ENCODE measurements around the gene ADORA2B. TPM values are rescaled to one million over a fixed set of nuclear protein-coding genes. Genes with fewer than 3 reads are reported as not detected.

ADORA2B gene
- 16.6 and 21.1 TPM in 2 replicates for total RNA-seq

GRCh38 chr17:15944759-15945526 is at the start of gene ADORA2B:
Gene ADORA2B, plus strand, starts transcription at chr17:15945130. Its CDS starts 119 bp downstream, at chr17:15945249.

DNA sequence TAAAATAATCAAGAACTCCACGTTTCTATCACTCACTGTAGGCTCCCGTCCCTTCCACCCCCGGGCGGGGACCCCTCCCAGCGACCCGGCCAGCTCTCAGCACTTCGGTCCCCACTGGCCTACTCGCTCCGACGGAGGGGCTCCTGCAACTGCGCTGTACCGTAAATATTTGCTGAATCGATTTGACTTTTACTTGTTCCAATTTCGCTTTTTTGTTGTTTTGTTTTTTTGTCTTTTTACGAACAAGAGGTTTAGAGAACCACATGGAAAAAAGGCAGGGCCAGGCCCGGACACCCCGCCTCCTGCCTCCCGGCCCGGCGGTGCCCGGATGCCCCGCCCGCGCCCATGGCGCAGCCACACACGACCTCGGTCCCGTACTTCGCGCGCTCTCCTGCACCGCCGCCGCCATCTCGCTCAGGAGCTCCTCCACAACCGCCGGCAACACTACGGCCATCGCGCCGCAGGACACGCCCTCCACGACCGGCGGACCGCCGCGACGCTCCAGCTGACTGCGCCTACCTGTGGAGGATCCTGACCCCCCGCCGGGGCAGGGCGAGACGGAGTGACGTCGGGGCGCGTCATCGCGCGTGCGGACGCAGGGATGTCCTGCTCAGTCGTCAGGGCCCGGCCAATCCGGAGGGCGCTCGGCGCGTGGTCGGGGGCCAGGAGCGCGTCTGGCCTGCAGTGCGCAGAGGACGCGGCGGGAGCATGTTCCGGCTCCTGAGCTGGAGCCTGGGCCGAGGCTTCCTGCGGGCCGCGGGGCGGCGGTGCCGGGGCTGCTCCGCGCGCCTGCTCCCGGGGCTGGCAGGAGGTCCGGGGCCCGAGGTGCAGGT is 54.4 kb downstream of the ADORA2B start, which contains the start of the genes TTC19 and ZSWIM7:
Gene TTC19 (plus strand): TSS at position 684 of the 833 bp plus-strand sequence. CDS start 25 bp downstream, at position 709.
Gene ZSWIM7 (minus strand): TSS at position 564 of the 833 bp plus-strand sequence. CDS start 110 bp downstream, at position 454.

Other genes with a start within 250 kb of the ADORA2B start
- gene ZNF286A, start 245.4 kb upstream of the ADORA2B start, total RNA-seq: 15.7 and 20.5 TPM in 2 replicates
- not detected in 2 replicates for gene TBC1D26, start 212.8 kb upstream of the ADORA2B start, total RNA-seq
- gene ZSWIM7, start 54.6 kb downstream of the ADORA2B start, total RNA-seq: 9.1 and 19.6 TPM in 2 replicates
- gene TTC19, start 54.7 kb downstream of the ADORA2B start, total RNA-seq: 25.2 and 30.0 TPM in 2 replicates

Measured in mammary microvascular endothelial cell (primary cell).